ENCODE data around the gene SHISA7. TPM values are rescaled to one million over a fixed set of nuclear protein-coding genes. Genes with fewer than 3 reads are reported as not detected.

Gene SHISA7
- total and polyA plus RNA-seq, 4 donors, result 4.0 to 35.6 (median 17.1) TPM

DNA sequence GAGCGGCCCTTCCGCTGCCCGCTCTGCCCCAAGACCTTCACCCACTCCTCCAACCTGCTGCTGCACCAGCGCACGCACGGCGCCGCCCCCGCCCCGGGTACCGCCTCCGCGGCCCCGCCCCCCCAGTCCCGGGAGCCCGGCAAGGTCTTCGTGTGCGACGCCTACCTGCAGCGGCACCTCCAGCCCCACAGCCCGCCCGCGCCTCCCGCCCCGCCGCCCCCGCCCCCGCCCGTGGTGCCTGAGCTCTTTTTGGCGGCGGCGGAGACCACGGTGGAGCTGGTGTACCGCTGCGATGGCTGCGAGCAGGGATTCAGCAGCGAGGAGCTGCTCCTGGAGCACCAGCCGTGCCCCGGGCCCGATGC lies 38.7 kb upstream of the SHISA7 start:
- H3K27me3 ChIP-seq (ENCODE audit: control insufficient read depth, insufficient read depth, low read length), result no peaks in the 10 kb centered on the region
- peaks cover 43% of the 10 kb centered on the region for H3K4me1 ChIP-seq (ENCODE audit: control insufficient read depth, insufficient read depth, low read length)
- 47% methylated on average over 23 of the region's 40 CpGs for WGBS (ENCODE audit: insufficient coverage)
- DNase-seq (ENCODE audit: low read depth in 4 of 6, low spot score in 6 of 6), result no peak
- H3K27ac ChIP-seq (ENCODE audit: low read depth, low read length), result no peak overlapping the region
- H3K36me3 ChIP-seq (ENCODE audit: control insufficient read depth, insufficient read depth, low read length), result peaks cover 55% of the 10 kb centered on the region
- H3K9me3 ChIP-seq (ENCODE audit: control insufficient read depth, insufficient read depth, low read length), result no peaks in the 10 kb centered on the region
- H3K4me3 ChIP-seq (ENCODE audit: low read depth, low read length), result no peak overlapping the region

DNA sequence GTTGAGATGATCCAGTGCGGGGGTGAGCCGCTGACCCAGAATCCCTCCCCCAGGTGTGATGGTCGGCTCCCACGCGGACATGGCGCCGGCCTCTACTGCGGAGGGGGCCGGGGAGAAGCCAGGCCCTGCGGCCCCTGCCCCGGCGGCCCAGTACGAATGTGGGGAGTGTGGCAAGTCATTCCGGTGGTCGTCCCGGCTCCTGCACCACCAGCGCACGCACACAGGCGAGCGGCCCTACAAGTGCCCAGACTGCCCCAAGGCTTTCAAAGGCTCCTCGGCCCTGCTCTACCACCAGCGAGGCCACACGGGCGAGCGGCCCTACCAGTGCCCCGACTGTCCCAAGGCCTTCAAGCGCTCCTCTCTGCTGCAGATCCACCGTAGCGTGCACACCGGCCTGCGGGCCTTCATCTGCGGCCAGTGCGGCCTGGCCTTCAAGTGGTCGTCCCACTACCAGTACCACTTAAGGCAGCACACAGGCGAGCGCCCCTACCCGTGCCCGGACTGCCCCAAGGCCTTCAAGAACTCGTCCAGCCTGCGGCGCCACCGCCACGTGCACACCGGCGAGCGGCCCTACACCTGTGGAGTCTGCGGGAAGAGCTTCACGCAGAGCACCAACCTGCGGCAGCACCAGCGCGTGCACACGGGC lies 38.2 kb upstream of the SHISA7 start:
- H3K27ac ChIP-seq (ENCODE audit: low read depth, low read length), result no peak overlapping the region
- peaks cover 39% of the 10 kb centered on the region for H3K4me1 ChIP-seq (ENCODE audit: control insufficient read depth, insufficient read depth, low read length)
- DNase-seq (ENCODE audit: low read depth in 4 of 6, low spot score in 6 of 6), result no peak
- H3K4me3 ChIP-seq (ENCODE audit: low read depth, low read length), result no peak overlapping the region
- H3K9me3 ChIP-seq (ENCODE audit: control insufficient read depth, insufficient read depth, low read length), result no peaks in the 10 kb centered on the region
- WGBS (ENCODE audit: insufficient coverage), result 94% methylated on average over 44 of the region's 52 CpGs
- peaks cover 50% of the 10 kb centered on the region for H3K36me3 ChIP-seq (ENCODE audit: control insufficient read depth, insufficient read depth, low read length)
- H3K27me3 ChIP-seq (ENCODE audit: control insufficient read depth, insufficient read depth, low read length), result no peaks in the 10 kb centered on the region

DNA sequence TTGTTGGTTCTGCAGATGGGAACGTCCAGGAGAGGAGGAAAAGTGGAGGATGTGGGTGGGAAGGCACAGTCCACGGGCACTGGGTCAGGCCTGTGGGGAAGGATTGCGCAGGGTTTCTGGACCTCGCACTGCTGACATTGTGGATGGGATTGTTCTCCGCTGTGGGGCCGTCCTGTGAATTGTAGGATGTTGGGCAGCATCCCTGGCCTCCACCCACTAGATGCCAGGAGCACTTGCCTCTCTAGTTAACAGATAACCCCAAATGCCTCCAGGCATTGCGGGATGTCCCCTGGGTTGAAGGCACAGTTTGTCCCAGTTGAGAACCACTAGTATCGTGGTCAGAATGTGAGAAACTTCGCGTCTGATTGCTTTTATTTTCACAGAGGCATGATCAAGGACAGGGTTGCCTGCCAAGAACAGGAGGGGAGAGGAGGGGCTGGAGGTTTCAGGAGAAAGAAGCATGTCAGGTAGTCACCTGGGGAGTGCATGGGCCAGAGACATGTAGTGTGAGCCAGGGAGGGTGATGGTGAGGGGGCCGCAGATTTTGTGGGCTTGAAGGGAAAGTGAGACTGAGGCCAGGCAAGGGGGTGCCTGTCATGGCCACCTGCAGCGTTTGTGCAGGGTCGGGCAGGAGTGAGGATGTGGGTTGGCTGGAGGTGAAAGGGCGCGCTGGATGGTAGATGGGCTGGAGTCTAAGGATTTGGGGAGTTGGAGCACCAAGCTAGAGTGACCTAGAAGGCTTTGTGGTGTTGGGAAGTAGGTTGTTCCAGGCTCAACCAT lies 36.5 kb upstream of the SHISA7 start:
- H3K27ac ChIP-seq (ENCODE audit: low read depth, low read length), result no peak overlapping the region
- no peak for DNase-seq (ENCODE audit: low read depth in 4 of 6, low spot score in 6 of 6)
- 83% methylated on average over 11 of the region's 15 CpGs for WGBS (ENCODE audit: insufficient coverage)

DNA sequence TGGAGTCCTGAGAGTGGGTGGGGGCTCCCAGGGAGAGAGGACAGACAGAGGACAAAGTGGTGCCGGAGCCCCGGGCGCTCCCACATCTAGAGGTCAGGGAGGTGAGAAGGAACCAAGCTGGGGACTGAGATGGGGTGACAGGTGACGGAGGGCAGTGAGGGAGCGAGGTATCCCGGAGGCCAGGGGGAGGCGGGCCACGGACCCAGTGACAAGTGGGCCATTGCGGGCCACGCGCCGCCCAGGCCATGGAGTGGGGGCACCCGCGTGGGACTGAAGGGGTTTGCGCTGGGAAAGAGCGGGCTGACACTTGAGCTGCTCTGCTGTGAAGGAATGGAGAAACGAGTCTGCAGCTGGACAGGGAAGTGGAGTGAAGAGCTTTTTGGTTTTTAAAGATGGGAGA lies 35.9 kb upstream of the SHISA7 start:
- Histone ChIP-seq H3K4me1 (ENCODE audit: control insufficient read depth, insufficient read depth, low read length) (peaks cover 36% of the 10 kb centered on the region), H3K27me3 (ENCODE audit: control insufficient read depth, insufficient read depth, low read length) (no peaks in the 10 kb centered on the region), H3K4me3 (ENCODE audit: low read depth, low read length) (no peak overlapping the region), H3K9me3 (ENCODE audit: control insufficient read depth, insufficient read depth, low read length) (no peaks in the 10 kb centered on the region), H3K36me3 (ENCODE audit: control insufficient read depth, insufficient read depth, low read length) (peaks cover 38% of the 10 kb centered on the region), H3K27ac (ENCODE audit: low read depth, low read length) (no peak overlapping the region)
- DNase-seq (ENCODE audit: low read depth in 4 of 6, low spot score in 6 of 6), result no peak
- 87% methylated on average over 17 of the region's 17 CpGs for WGBS (ENCODE audit: insufficient coverage)

More for the DNA sequence above, 36.5 kb upstream of the SHISA7 start:
- Histone ChIP-seq H3K4me3 (ENCODE audit: low read depth, low read length) (no peak overlapping the region), H3K9me3 (ENCODE audit: control insufficient read depth, insufficient read depth, low read length) (no peaks in the 10 kb centered on the region), H3K4me1 (ENCODE audit: control insufficient read depth, insufficient read depth, low read length) (peaks cover 39% of the 10 kb centered on the region), H3K27me3 (ENCODE audit: control insufficient read depth, insufficient read depth, low read length) (no peaks in the 10 kb centered on the region), H3K36me3 (ENCODE audit: control insufficient read depth, insufficient read depth, low read length) (peaks cover 42% of the 10 kb centered on the region)

DNA sequence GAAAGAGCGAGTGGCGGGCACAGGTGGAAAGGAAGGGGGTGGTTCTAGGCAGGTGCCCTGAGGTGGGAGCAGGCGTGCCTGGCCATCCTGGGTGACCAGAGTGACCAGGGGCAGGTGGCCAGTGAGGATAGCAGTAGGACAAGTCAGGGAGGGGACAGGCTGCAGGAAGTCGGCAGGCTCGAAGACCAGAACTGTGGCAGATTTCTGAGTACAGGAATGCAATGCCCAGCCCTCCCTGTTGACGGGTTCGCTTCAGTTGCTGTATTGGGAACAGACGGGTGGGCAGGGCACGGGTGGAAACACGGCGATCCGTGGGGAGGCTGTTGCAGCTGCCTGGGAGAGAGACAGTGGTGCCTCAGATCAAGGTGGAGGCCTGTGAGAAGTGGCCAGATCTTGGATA lies 35.3 kb upstream of the SHISA7 start:
- WGBS (ENCODE audit: insufficient coverage), result 88% methylated on average over 12 of the region's 12 CpGs
- Histone ChIP-seq H3K4me1 (ENCODE audit: control insufficient read depth, insufficient read depth, low read length) (peaks cover 34% of the 10 kb centered on the region), H3K36me3 (ENCODE audit: control insufficient read depth, insufficient read depth, low read length) (peaks cover 32% of the 10 kb centered on the region), H3K27ac (ENCODE audit: low read depth, low read length) (no peak overlapping the region), H3K4me3 (ENCODE audit: low read depth, low read length) (no peak overlapping the region), H3K9me3 (ENCODE audit: control insufficient read depth, insufficient read depth, low read length) (no peaks in the 10 kb centered on the region), H3K27me3 (ENCODE audit: control insufficient read depth, insufficient read depth, low read length) (no peaks in the 10 kb centered on the region)
- no peak for DNase-seq (ENCODE audit: low read depth in 4 of 6, low spot score in 6 of 6)

DNA sequence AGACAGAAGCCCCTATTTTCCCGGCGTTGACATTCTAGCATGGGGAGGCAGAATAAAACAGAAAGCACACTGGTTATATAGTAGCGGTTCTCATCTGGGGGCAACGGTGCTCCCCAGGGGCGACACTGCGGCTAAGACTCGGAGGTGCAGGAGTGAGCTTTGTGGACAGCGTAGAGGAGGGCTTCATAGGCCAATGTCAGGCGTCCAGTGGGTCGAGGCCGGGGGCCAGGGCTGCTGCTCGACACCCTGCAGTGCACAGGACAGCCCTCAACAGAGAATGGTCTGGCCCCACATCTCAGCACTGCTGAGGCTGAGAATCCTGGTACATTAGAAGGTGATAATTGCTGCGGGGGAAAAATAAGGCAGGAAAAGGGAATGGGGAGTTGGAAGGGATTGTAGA lies 34.8 kb upstream of the SHISA7 start:
- H3K27ac ChIP-seq (ENCODE audit: low read depth, low read length), result no peak overlapping the region
- DNase-seq (ENCODE audit: low read depth in 4 of 6, low spot score in 6 of 6), result no peak
- peaks cover 27% of the 10 kb centered on the region for H3K36me3 ChIP-seq (ENCODE audit: control insufficient read depth, insufficient read depth, low read length)
- H3K9me3 ChIP-seq (ENCODE audit: control insufficient read depth, insufficient read depth, low read length), result no peaks in the 10 kb centered on the region
- H3K27me3 ChIP-seq (ENCODE audit: control insufficient read depth, insufficient read depth, low read length), result no peaks in the 10 kb centered on the region
- WGBS (ENCODE audit: insufficient coverage), result 89% methylated on average over 13 of the region's 13 CpGs
- peaks cover 39% of the 10 kb centered on the region for H3K4me1 ChIP-seq (ENCODE audit: control insufficient read depth, insufficient read depth, low read length)
- H3K4me3 ChIP-seq (ENCODE audit: low read depth, low read length), result no peak overlapping the region

DNA sequence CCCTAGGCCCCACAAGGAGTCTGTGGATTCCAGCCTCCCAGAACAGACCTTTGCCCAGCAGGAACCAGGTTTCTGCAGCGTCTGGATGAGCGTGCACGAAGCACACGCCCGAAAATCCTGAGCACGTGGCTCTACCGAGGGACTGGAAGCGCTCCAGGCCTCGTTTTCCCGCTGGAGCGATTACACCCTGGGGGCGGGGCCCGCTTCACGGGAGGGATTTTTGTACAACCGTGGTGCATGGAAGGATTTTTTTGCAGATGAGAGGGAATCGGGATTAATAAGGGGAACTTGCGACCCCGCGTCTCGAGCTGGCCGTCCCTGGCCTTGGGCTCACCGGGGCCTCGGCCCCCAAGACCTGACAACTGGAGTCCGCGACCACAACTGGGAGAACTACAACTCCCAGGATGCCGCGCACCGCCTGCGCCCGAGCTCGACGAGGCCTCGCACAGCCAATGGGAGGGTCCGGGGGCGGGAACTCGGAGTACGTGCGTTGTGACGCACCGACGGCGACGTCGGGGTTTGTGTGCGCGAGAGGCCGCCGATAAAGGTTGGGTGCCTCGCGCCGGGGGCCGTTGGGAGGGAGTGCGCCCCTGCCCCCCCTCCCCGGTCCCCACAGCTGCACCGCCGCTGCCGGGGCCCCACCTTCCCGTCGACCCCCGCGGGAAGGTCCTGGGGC lies 33.1 kb upstream of the SHISA7 start, which contains the start of gene ZNF628:
Gene ZNF628, plus strand, starts transcription at position 518 of the 676 bp plus-strand sequence. CDS start 3,294 bp downstream, outside the sequence.
- peaks cover 39% of the 10 kb centered on the region for H3K4me1 ChIP-seq (ENCODE audit: control insufficient read depth, insufficient read depth, low read length)

DNA sequence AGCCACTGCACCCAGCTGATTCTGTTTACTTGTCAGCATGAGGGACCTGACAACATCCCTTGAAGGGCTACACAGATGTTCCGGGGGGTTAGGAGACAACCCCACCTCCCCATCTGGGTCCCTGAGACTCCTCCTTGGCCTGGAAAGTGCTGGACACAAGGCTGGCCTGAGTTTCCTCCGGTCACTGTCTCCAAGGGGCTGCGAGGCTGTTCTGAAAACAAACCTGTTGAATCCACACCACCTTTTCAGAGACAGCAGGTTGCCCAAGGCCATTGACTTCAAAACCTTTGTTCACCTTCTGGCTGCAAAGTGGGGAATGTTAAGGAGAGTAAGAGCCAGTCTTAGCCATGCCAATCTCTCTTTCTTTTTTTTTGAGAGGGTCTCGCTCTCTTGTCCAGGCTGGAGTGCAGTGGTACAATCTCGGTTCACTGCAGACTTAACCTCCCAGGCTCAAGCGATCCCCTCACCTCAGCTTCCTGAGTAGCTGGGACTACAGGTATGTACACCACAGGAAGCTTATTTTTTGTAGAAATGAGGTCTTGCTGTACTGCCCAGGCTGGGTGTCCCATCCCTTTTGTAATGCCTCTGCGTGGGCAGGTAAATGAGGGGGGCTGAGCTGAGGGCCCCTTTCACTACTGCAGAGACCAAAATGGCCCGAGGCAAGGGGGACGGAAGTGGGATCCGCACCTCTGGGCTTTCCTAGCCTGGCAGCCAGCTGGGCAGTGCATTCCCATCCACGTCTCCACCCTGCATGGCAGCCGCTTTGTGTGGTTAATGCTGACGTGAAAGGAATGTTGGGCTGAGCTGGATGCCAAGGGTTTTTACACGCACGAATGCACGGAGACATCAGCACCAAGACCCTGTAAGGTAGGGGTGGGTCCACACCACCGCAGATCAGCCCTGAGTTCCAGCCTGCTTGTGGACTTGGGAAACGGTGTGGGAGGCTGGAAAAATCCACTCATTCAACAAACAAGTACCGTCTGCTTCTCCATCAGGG lies 31.5 kb upstream of the SHISA7 start:
- 86% methylated on average over 14 of the region's 19 CpGs for WGBS (ENCODE audit: insufficient coverage)
- Histone ChIP-seq H3K9me3 (ENCODE audit: control insufficient read depth, insufficient read depth, low read length) (no peaks in the 10 kb centered on the region), H3K36me3 (ENCODE audit: control insufficient read depth, insufficient read depth, low read length) (peaks cover 4% of the 10 kb centered on the region), H3K27ac (ENCODE audit: low read depth, low read length) (no peak overlapping the region), H3K4me1 (ENCODE audit: control insufficient read depth, insufficient read depth, low read length) (peaks cover 39% of the 10 kb centered on the region), H3K4me3 (ENCODE audit: low read depth, low read length) (no peak overlapping the region), H3K27me3 (ENCODE audit: control insufficient read depth, insufficient read depth, low read length) (no peaks in the 10 kb centered on the region)
- no peak for DNase-seq (ENCODE audit: low read depth in 4 of 6, low spot score in 6 of 6)

More for the DNA sequence above, 33.1 kb upstream of the SHISA7 start, which contains the start of gene ZNF628:
- Histone ChIP-seq H3K27ac (ENCODE audit: low read depth, low read length) (peak within 1 kb of the TSS; percentile 93), H3K36me3 (ENCODE audit: control insufficient read depth, insufficient read depth, low read length) (peaks cover 14% of the 10 kb centered on the region), H3K27me3 (ENCODE audit: control insufficient read depth, insufficient read depth, low read length) (no peaks in the 10 kb centered on the region), H3K9me3 (ENCODE audit: control insufficient read depth, insufficient read depth, low read length) (no peaks in the 10 kb centered on the region), H3K4me3 (ENCODE audit: low read depth, low read length) (peak within 1 kb of the TSS; percentile 66)
- peak; percentile 95 to 100 (median 98) for DNase-seq (ENCODE audit: low read depth in 4 of 6, low spot score in 6 of 6)
- under 1% methylated on average over 53 of the region's 61 CpGs for WGBS (ENCODE audit: insufficient coverage)

Measured in spinal cord (tissue), 10 donors.